Central memory CD8-positive, alpha-beta T cell (primary cell): ENCODE data around the gene LHX6.

ENCODE experiments used
- ATAC-seq: fragments of 150-1000 bp; cut with Tn5 transposase; replicated peaks from 2 replicates; pipeline ENCODE4 v1.10.0; 2022; ENCODE audit warnings: mild to moderate bottlenecking, moderate FRiP score, moderate number of reproducible peaks; ENCODE audit not compliant: poor library complexity, severe bottlenecking; ENCODE audit errors: extremely low read depth
- DNase-seq, 2 donors: peaks; one replicate each; pipeline ENCODE4 v3.0.0; 2021; ENCODE audit warnings: low spot score in 2 of 2
- H3K27ac Mint-ChIP-seq: one replicate; pipeline ENCODE4 v1.8.0; 2022; ENCODE audit warnings: low read depth, mild to moderate bottlenecking, moderate library complexity, mixed read lengths
- H3K27me3 Mint-ChIP-seq: one replicate; pipeline ENCODE4 v1.8.0; 2022; ENCODE audit warnings: mixed read lengths
- H3K36me3 Mint-ChIP-seq: one replicate; pipeline ENCODE4 v1.8.0; 2022; ENCODE audit warnings: mild to moderate bottlenecking, moderate library complexity, mixed read lengths; ENCODE audit not compliant: insufficient read depth
- H3K4me1 Mint-ChIP-seq: one replicate; pipeline ENCODE4 v1.8.0; 2022; ENCODE audit warnings: mixed read lengths
- H3K4me3 Mint-ChIP-seq: one replicate; pipeline ENCODE4 v1.8.0; 2022; ENCODE audit warnings: mild to moderate bottlenecking, moderate library complexity, mixed read lengths
- H3K9me3 Mint-ChIP-seq: one replicate; pipeline ENCODE4 v1.8.0; 2022; ENCODE audit warnings: mixed read lengths

LHX6 gene

DNA sequence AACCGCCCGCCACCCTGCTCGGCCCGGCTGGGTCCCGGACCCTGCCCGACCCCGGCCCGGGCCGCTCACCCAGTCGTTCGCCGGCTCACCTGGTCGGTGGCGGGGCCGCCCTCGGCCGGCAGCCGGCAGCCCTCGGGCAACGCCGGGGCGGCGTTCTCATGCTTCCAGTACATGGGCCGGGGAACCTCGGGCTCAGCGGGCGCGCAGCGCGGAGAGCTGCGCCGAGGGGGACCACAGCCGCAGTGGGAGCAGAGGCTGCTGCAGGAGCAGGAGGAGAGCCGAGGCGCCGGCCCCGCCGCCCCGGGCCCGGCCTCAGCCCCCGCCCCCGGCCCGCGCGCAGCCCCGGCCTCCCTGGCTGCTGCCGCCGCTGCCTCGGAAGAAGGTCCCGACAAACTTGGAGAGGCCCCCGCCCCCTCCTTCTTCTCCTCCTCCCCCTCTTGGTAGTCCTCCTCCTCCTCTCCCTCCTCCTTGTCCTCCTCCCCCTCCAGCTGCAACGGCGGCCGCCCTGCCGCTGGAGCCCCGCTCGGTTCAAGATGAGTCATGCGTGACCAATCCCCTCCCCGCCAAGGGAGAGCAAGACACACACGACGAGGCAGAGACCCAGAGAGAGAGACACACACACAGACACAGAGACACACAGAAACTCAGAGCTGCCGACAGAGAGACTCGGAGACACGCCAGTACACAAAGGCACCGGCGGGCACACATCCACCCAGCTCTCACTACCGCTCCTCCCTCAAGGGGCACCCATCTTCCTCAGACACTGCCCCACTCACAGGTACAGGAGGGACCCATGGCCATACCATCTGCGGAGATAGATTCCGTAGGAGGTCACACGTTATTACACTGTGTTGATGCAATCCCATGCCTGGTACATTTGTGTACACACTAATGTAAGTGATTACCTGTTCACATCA, at the start of gene LHX6:
Gene LHX6, minus strand, starts transcription at position 390 of the 917 bp plus-strand sequence. Its CDS starts 217 bp downstream, at position 173.
- Mint-ChIP-seq H3K4me1 (no peaks in the 10 kb centered on the region), H3K27ac (no peak within 1 kb of the TSS), H3K27me3 (peaks cover 30% of the 10 kb centered on the region), H3K9me3 (no peaks in the 10 kb centered on the region), H3K36me3 (no peaks in the 10 kb centered on the region), H3K4me3 (peak within 1 kb of the TSS; percentile 28)
- DNase-seq (peak in 1 of 2 donors; percentile 10), ATAC-seq (no peak)

DNA sequence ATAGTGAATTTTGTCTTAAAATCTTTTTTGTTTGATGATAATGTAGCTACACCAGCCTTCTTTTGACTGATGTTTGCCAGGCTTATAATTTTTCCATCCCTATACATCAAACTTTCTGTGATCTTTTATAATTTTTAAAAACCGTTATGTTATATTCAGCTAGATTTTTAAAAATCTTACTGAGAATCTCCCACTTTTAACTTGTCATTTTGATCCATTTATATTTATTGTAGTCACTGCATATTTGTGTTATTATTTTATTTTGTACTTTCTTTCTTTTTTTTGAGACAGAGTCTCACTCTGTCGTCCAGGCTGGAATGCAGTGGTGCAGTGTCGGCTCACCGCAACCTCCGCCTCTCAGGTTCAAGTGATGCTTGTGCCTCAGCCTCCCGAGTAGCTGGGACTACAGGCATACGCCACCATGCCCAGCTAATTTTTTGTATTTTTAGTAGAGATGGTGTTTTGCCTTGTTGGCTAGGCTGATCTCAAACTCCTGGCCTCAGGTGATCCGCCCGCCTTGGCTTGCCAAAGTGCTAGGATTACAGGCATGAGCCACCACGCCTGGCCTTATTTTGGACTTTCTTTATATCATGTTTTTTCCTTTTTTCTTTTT, 48.6 kb upstream of the LHX6 start:
- DNase-seq (no peak), ATAC-seq (no peak)
- Mint-ChIP-seq H3K9me3 (no peaks in the 10 kb centered on the region), H3K27me3 (no peaks in the 10 kb centered on the region), H3K4me3 (no peak overlapping the region), H3K36me3 (peaks cover 12% of the 10 kb centered on the region), H3K4me1 (peaks cover 30% of the 10 kb centered on the region), H3K27ac (no peak overlapping the region)

DNA sequence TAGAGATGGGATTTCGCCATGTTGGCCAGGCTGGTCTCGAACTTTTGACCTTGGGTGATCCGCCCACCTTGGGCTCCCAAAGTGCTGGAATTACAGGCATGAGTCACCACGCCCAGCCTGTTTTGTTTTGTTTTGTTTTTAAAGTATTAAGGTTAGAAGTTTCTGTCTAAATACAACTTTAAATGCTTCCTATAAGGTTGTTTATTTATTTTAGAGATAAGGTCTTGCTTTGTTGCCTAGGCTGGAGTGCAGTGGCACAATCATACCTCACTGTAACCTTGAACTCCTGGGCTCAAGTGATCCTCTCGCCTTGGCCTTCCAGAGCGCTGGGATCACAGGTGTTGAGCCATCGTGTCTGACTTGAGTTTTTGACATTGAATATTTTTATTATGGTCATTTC, 47.3 kb upstream of the LHX6 start:
- peaks cover 12% of the 10 kb centered on the region for H3K36me3 Mint-ChIP-seq

DNA sequence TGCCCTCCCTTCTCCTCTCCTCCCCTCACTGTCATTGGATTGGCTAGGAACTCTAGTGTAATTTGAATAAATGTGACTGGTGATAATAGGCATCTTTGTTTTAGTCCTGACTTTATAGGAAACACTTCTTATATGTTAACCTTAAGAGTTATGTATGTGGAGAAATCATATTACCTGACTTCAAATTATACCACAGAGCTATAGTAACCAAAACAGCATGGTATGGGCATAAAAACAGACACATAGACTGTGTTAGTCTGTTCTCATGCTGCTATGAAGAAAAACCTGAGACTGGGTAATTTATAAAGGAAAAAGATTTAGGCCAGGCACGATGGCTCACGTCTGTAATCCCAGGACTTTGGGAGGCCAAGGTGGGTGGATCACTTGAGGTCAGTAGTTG, 45.3 kb upstream of the LHX6 start:
- no peak for ATAC-seq
- Mint-ChIP-seq H3K9me3 (no peaks in the 10 kb centered on the region), H3K27me3 (no peaks in the 10 kb centered on the region), H3K36me3 (peaks cover 9% of the 10 kb centered on the region), H3K27ac (no peak overlapping the region), H3K4me1 (peaks cover 34% of the 10 kb centered on the region), H3K4me3 (no peak overlapping the region)
- DNase-seq: no peak

More for the DNA sequence above, 47.3 kb upstream of the LHX6 start:
- Mint-ChIP-seq H3K27ac (no peak overlapping the region), H3K4me1 (peaks cover 33% of the 10 kb centered on the region), H3K4me3 (no peak overlapping the region), H3K27me3 (no peaks in the 10 kb centered on the region), H3K9me3 (no peaks in the 10 kb centered on the region)
- DNase-seq (no peak), ATAC-seq (no peak)

- DNase-seq (no peak), ATAC-seq (no peak)
- peaks cover 20% of the 10 kb centered on the region for H3K36me3 Mint-ChIP-seq
- no peak overlapping the region for H3K4me3 Mint-ChIP-seq
- H3K27me3 Mint-ChIP-seq: no peaks in the 10 kb centered on the region
- peaks cover 48% of the 10 kb centered on the region for H3K4me1 Mint-ChIP-seq
- no peaks in the 10 kb centered on the region for H3K9me3 Mint-ChIP-seq
- no peak overlapping the region for H3K27ac Mint-ChIP-seq
Observed at GRCh38 chr9:122268041-122268814, 39.5 kb upstream of the LHX6 start.

DNA sequence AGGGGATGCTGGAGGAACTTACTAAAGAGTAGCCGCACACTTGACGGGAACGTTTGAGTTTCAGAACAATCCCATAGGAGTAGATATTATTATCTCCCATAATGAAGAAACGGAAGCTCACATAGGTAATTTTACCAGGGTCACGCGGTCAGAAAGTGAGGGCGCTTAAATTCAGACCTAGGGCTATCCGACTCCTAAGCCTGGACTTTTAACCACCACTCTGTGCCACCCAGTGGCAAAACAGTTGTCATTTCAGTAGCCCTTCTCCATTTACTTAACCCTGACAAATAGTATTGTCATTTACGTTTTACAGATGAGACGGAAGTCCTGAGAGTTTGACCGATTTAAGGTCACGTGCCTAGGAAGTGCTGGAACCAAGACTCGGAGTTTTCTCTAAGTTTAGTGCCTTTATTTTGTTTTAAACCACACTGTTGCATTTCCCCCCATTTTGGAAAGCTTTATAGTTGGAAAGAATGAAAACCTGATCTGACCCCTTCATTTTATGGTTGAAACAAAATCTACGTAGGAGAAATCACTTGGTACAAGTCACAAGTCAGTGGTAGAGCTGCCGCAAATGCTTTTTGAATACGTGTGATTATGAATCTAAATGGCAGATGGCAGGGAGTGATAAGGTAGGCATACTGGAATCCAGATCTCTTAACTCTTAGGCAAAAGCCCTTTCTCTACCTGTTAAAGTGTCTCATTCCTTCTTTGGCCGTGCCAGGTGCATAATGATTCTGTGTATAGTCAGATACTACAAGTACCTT, 36.6 kb upstream of the LHX6 start:
- peak; percentile 41 for ATAC-seq
- H3K4me3 Mint-ChIP-seq: peak overlapping the region; percentile 92
- peaks cover 24% of the 10 kb centered on the region for H3K36me3 Mint-ChIP-seq
- DNase-seq: peak; percentile 11 to 14
- H3K27me3 Mint-ChIP-seq: no peaks in the 10 kb centered on the region
- peaks cover 58% of the 10 kb centered on the region for H3K4me1 Mint-ChIP-seq
- H3K27ac Mint-ChIP-seq: peak overlapping the region; percentile 99
- H3K9me3 Mint-ChIP-seq: no peaks in the 10 kb centered on the region

DNA sequence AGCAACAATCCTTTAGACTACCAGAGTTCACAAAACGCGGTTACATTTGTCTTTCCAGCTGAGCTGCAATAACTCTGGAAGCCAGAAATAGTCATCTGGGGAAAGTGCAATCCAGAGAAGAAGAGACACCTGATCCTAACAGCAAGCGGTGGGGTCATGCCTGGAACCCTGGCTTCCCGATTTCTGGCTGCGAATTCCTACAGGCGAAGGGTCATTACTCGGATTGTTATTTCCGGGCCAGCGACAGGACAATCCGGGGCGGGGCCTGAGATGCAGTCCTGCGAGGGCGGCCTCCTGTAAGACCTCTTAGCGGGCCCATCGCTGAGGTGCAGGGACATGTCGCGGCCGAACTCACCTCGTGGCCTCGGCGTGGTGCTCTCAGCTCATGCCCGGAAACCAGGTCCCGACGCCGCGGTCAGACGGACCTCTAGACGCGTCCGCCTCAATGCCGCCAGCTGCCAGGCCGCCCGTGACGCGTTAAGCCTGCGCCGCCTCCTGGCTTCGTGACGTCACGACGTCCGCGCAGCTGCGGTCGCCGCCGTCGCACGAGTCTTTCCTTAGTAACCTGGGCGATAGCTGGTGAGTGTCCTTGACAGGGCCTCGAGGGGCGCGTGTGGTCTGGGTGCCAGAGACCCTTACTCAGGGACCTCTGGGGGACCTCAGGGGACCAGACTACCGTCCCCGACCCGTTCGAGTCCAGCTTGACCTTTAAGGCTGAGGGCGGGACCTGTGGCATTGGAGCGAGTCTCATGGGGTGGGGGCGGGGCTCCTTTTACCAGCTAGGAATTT, 35.8 kb upstream of the LHX6 start, which contains the start of the genes MRRF and RBM18:
Gene MRRF, plus strand, starts transcription at position 523 of the 789 bp plus-strand sequence. CDS start 6,010 bp downstream, outside the sequence.
Gene RBM18, minus strand, starts transcription at position 481 of the 789 bp plus-strand sequence. CDS start 3,348 bp downstream, outside the sequence.
- Mint-ChIP-seq H3K36me3 (peaks cover 32% of the 10 kb centered on the region), H3K27me3 (no peaks in the 10 kb centered on the region), H3K9me3 (no peaks in the 10 kb centered on the region), H3K27ac (peak within 1 kb of the TSS; percentile 99), H3K4me1 (peaks cover 58% of the 10 kb centered on the region), H3K4me3 (peak within 1 kb of the TSS; percentile 92)
- DNase-seq (peak; percentile 82 to 86), ATAC-seq (peak; percentile 86)

GRCh38 chr9:122263699-122264349, 35.1 kb upstream of the LHX6 start:
- no peaks in the 10 kb centered on the region for H3K27me3 Mint-ChIP-seq
- peaks cover 58% of the 10 kb centered on the region for H3K4me1 Mint-ChIP-seq
- H3K4me3 Mint-ChIP-seq: peak overlapping the region; percentile 92
- H3K27ac Mint-ChIP-seq: peak overlapping the region; percentile 99
- peak; percentile 16 for ATAC-seq
- H3K36me3 Mint-ChIP-seq: peaks cover 38% of the 10 kb centered on the region
- H3K9me3 Mint-ChIP-seq: no peaks in the 10 kb centered on the region
- DNase-seq: no peak

DNA sequence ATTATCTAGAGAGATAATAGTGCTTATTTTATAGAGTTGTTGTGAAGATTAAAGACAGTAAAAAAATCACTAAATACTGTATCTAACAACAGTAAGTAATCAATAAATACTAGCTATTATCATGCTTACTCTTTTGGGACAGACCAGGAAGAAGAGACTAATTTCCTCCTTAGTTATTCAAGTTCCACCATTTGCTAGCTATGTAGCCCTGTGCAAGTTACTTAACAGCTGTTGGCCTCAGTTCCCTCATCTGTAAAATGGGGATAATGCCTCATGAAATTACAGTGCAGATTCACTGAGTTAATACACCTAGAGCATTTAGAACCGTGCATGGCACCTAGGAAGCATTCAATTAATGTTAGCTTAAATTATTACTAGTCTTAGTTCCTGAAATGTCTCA, 33.3 kb upstream of the LHX6 start:
- Mint-ChIP-seq H3K27me3 (no peaks in the 10 kb centered on the region), H3K4me3 (peak overlapping the region; percentile 33), H3K27ac (peak overlapping the region; percentile 55), H3K9me3 (no peaks in the 10 kb centered on the region), H3K36me3 (peaks cover 44% of the 10 kb centered on the region), H3K4me1 (peaks cover 65% of the 10 kb centered on the region)
- ATAC-seq (no peak), DNase-seq (no peak)

GRCh38 chr9:122261469-122261881, 32.7 kb upstream of the LHX6 start:
- Mint-ChIP-seq H3K4me3 (no peak overlapping the region), H3K27ac (no peak overlapping the region)

DNA sequence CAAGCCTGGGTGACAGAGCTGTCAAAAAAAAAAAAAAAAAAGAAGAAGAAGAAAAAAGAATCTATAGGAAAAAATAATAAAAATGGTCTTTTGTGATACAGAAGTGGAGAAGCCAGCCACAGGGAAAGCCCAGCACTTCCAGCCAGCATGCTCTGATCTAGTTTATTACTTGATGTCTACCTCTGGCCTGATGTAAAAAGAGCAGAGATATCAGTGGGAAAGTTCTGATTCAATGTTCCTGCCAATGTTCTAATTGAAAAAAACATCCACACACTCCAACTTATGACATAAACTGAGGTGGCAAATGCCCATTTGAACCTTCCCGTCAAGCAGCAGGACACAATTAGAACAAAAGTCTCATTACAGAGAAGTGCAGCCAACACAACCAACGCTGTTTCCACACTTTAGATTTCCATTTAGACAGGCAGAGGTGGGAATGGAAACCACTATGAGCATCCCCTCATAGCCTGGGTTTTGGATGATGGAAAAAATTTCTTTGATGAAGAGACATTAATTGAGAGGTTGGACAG, 30.2 kb upstream of the LHX6 start:
- Mint-ChIP-seq H3K27ac (no peak overlapping the region), H3K36me3 (peaks cover 34% of the 10 kb centered on the region)

More at GRCh38 chr9:122261469-122261881, 32.7 kb upstream of the LHX6 start:
- H3K27me3 Mint-ChIP-seq: no peaks in the 10 kb centered on the region
- DNase-seq (no peak), ATAC-seq (no peak)
- no peaks in the 10 kb centered on the region for H3K9me3 Mint-ChIP-seq
- H3K36me3 Mint-ChIP-seq: peaks cover 44% of the 10 kb centered on the region
- peaks cover 65% of the 10 kb centered on the region for H3K4me1 Mint-ChIP-seq

More for the DNA sequence above, 30.2 kb upstream of the LHX6 start:
- H3K4me1 Mint-ChIP-seq: peaks cover 52% of the 10 kb centered on the region
- no peak overlapping the region for H3K4me3 Mint-ChIP-seq
- DNase-seq (no peak), ATAC-seq (no peak)
- no peaks in the 10 kb centered on the region for H3K27me3 Mint-ChIP-seq
- no peaks in the 10 kb centered on the region for H3K9me3 Mint-ChIP-seq
